GM04503 (cell line): ENCODE data around the gene SLC30A3.
"Not testable (repeated sequence)": the region's sequence is repeated elsewhere in the genome, so short reads cannot be mapped to it uniquely, and the experiment has no call there.

Experiments used
- DNase-seq: peaks from one replicate; pipeline ENCODE4 v3.0.0-alpha.2; 2012; ENCODE audit warnings: low read depth

Gene SLC30A3

GRCh38 chr2:27262379-27263286 lies at the start of gene SLC30A3:
SLC30A3 (minus strand) TSS chr2:27263047; CDS start chr2:27262906, 141 bp downstream.
- no peak for DNase-seq

GRCh38 chr2:27312152-27312551 lies 49.3 kb upstream of the SLC30A3 start:
- no peak for DNase-seq

- DNase-seq = no peak
Observed at GRCh38 chr2:27309651-27310050, 46.8 kb upstream of the SLC30A3 start.

- no peak for DNase-seq
Observed at GRCh38 chr2:27308359-27308881, 45.6 kb upstream of the SLC30A3 start, which contains the start of gene UCN. UCN (minus strand) TSS chr2:27308445; CDS start chr2:27307895, 550 bp downstream.

GRCh38 chr2:27307545-27308358 lies 44.9 kb upstream of the SLC30A3 start:
- no peak for DNase-seq

GRCh38 chr2:27307287-27307544 lies 44.4 kb upstream of the SLC30A3 start:
- no peak for DNase-seq

GRCh38 chr2:27306573-27307286 lies 43.9 kb upstream of the SLC30A3 start:
- DNase-seq = no peak

- no peak for DNase-seq
Observed at GRCh38 chr2:27306136-27306535, 43.3 kb upstream of the SLC30A3 start.

GRCh38 chr2:27305516-27305915 lies 42.7 kb upstream of the SLC30A3 start:
- no peak for DNase-seq

- DNase-seq = no peak
Observed at GRCh38 chr2:27304488-27305240, 41.8 kb upstream of the SLC30A3 start.

- DNase-seq = no peak
Observed at GRCh38 chr2:27303093-27304025, 40.5 kb upstream of the SLC30A3 start.

GRCh38 chr2:27300606-27301005 lies 37.8 kb upstream of the SLC30A3 start:
- DNase-seq = not testable (repeated sequence)

- DNase-seq = no peak
Observed at GRCh38 chr2:27298391-27299080, 35.7 kb upstream of the SLC30A3 start.

GRCh38 chr2:27297195-27297594 lies 34.3 kb upstream of the SLC30A3 start:
- DNase-seq = no peak

- DNase-seq = no peak
Observed at GRCh38 chr2:27296481-27296880, 33.6 kb upstream of the SLC30A3 start.

- no peak for DNase-seq
Observed at GRCh38 chr2:27294928-27295327, 32.1 kb upstream of the SLC30A3 start.

- no peak for DNase-seq
Observed at GRCh38 chr2:27291865-27292264, 29.0 kb upstream of the SLC30A3 start.

GRCh38 chr2:27290549-27290948 lies 27.7 kb upstream of the SLC30A3 start:
- no peak for DNase-seq

- no peak for DNase-seq
Observed at GRCh38 chr2:27288610-27289009, 25.8 kb upstream of the SLC30A3 start.

GRCh38 chr2:27285481-27285880 lies 22.6 kb upstream of the SLC30A3 start:
- DNase-seq = no peak
